ENCODE measurements around the gene JSRP1.
"Not testable (repeated sequence)": the region's sequence is repeated elsewhere in the genome, so short reads cannot be mapped to it uniquely, and the experiment has no call there.

Gene JSRP1

DNA sequence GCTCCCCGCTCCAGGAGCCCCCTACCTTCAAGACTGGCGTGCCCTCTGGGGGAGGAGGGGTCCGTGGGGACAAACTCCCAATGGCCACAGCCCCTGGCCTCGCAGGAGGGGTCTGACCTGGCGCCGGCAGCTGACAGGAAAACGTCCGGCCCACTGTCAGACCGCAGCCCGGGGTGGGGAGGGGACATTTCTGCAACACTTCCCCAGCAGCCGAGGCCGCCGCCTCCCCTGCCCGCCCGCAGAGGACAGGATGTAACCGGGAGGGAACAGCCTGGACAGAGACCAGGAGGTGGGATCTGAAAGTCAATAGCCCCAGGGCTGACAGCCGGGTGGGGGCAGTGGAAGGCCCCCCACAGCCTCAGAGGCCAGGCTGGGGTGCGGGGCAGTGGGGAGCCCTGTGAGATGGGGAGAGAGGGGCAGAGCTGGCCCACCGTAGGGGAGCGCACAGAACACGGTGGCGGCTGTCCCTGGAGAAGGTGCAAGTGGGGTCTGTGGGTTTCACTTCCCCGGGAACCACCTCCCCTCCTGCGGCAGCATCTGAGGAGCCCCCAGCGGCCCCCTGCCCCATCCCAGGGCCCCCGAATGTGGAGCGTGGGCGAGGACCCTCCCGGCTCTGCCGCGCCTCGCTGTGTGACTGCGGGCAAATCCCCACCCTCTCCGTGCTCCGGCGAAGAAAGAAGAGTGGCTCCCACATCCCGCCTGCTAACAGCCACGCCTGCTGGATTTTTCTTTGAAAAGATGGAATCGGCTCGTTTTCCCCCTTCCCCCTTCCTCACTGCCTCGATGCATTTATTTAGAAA is 26.0 kb upstream of the JSRP1 start, which contains the start of gene PEAK3:
Gene PEAK3, minus strand, starts transcription at position 114 of the 800 bp plus-strand sequence. CDS start 1,244 bp downstream, outside the sequence.
- peak; percentile 58 for DNase-seq

DNA sequence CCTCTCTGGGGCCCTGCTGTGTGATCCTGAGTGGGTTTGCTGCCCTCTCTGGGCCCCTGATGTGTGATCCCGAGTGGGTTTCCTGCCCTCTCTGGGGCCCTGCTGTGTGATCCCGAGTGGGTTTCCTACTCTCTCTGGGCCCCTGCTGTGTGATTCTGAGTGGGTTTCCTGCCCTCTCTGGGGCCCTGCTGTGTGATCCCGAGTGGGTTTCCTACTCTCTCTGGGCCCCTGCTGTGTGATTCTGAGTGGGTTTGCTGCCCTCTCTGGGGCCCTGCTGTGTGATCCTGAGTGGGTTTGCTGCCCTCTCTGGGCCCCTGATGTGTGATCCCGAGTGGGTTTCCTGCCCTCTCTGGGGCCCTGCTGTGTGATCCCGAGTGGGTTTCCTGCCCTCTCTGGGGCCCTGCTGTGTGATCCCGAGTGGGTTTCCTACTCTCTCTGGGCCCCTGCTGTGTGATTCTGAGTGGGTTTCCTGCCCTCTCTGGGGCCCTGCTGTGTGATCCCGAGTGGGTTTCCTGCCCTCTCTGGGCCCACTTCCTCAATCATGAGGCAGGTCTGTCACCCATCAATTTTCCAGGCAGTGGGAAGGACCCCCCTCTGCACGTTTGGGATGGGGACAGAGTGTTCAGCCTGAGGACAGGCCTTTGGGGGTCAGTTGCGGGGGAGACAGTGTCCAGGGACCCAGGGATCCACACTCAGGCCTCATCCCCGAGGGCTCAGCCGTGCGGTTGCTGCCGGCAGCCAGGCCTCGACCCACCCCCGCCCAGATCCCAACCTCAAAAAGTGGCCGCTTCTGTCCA is 25.2 kb upstream of the JSRP1 start:
- DNase-seq = not testable (repeated sequence)

- no peak for DNase-seq
Observed at GRCh38 chr19:2280633-2281264, 24.5 kb upstream of the JSRP1 start.

GRCh38 chr19:2278459-2279158 is 22.4 kb upstream of the JSRP1 start:
- DNase-seq = no peak

- no peak for DNase-seq
Observed at GRCh38 chr19:2277138-2277537, 20.9 kb upstream of the JSRP1 start.

- DNase-seq = no peak
Observed at GRCh38 chr19:2276429-2276986, 20.3 kb upstream of the JSRP1 start.

GRCh38 chr19:2275588-2276428 is 19.6 kb upstream of the JSRP1 start:
- DNase-seq = no peak

GRCh38 chr19:2274931-2275535 is 18.8 kb upstream of the JSRP1 start:
- peak; percentile 73 for DNase-seq

DNA sequence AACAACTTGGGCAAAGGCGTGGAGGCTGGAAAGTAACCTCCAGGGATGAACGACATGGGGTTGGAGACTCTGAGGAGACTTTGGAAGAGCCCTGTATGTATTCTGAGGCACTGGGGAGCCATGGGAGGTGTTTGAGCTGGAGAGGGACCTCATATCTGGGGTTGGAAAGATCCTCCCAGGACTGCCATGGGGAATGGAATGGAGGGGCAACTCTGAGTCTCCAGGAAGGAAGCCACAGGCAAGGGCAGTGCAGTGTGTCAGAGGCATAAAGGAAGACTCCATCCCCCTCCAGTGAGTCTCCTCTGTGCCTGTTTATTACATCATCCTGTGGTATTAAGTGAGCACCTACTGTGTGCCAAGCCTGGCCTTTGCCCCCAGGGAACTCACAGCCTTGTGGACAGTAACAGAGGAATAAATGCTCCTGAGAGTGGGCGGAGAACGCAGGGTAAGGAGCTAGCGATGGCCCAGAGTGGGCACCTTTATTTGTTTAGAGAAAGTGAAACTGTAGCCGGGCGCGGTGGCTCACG is 18.0 kb upstream of the JSRP1 start:
- no peak for DNase-seq

DNA sequence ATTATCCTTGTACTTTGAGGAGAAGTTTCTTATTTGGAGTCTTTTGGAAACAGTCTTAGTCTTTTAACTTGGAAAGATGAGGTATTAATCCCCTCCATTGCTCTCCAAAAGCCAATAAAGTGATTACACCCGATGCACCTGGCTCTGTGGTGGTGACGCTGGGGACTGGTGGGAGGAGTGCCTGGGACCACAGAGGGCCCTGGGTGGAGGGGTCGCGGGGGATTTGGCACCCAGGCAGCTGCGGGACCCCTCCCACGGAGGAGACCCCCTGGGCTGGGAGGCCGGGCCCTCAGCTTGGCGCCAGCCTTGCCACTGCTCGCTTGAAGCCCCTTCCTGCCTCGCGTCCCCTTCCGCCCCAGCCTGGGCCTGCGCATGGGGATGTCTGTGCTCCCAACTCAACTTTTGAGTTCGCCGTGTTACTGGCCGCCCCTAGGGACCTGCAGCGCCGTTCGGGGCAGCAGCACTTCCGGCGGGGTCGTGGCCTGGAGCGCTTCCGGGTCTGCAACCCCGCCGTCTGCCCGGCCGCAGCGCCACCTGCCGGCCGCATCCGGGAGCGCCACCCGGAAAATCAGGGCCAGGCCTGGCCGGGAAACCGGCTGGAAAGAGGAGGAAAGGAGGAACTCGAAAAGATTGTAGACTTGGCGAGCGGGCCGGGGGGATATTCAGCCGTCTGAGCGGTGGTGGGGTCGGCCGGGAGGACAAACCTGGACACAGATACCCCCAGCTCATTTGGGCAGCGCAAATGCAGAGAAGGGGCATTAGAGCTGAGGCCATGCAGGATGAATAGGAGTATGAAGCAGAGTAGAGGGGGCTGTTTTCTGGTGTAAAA is 17.4 kb upstream of the JSRP1 start:
- DNase-seq = peak; percentile 80

- DNase-seq = peak; percentile 87
Observed at GRCh38 chr19:2271234-2272103, 15.3 kb upstream of the JSRP1 start.

- peak; percentile 86 for DNase-seq
Observed at GRCh38 chr19:2270423-2271233, 14.4 kb upstream of the JSRP1 start.

- no peak for DNase-seq
Observed at GRCh38 chr19:2270157-2270422, 13.9 kb upstream of the JSRP1 start.

DNA sequence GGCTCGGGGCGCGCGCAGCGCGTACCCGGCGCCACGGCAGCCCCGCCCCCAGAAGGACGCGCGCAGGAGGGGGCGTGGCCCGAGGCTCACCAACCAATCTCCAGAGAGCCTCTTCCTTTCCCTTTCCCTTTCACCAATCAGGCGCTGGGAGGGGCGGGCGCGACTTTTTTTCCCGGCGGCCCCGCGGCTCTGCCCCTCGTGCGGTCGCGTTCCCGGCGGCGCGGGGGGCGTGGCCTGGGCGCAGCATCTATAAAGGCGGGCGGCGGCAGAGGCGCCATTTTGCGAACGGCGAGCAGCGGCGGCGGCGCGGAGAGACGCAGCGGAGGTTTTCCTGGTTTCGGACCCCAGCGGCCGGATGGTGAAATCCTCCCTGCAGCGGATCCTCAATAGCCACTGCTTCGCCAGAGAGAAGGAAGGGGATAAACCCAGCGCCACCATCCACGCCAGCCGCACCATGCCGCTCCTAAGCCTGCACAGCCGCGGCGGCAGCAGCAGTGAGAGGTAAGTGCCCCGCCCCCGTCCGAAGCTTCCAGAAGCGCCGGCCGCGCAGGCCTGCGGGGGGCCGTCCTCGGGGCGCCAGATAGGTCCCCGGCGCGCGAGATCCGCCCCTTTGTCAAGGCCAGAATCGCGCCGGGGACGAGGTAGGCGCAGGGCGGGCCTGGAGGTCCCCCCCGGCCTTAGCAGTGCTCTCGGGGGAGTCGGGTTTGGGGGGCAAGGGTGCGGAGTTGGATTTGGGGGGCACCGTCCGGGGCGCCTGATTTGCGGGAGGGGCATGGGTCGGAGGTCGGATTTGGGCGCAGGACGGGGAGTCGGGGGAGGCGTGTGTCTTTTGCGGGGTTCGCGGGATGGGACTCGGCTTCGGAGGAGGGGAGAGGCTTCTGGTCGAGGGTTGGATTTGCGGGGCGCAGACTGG is 13.3 kb upstream of the JSRP1 start:
- DNase-seq = peak; percentile 97

- no peak for DNase-seq
Observed at GRCh38 chr19:2268861-2269243, 12.6 kb upstream of the JSRP1 start.

- no peak for DNase-seq
Observed at GRCh38 chr19:2268480-2268830, 12.2 kb upstream of the JSRP1 start.
